ENCODE data around the gene ZNF335. TPM values are rescaled to one million over a fixed set of nuclear protein-coding genes. Genes with fewer than 3 reads are reported as not detected.

ZNF335 gene
- total and polyA plus RNA-seq, 2 of the 13 experiments (the other 11 are each of a cell fraction or from before 2014, with no cell fraction given), result 9.7 to 13.7 TPM

DNA sequence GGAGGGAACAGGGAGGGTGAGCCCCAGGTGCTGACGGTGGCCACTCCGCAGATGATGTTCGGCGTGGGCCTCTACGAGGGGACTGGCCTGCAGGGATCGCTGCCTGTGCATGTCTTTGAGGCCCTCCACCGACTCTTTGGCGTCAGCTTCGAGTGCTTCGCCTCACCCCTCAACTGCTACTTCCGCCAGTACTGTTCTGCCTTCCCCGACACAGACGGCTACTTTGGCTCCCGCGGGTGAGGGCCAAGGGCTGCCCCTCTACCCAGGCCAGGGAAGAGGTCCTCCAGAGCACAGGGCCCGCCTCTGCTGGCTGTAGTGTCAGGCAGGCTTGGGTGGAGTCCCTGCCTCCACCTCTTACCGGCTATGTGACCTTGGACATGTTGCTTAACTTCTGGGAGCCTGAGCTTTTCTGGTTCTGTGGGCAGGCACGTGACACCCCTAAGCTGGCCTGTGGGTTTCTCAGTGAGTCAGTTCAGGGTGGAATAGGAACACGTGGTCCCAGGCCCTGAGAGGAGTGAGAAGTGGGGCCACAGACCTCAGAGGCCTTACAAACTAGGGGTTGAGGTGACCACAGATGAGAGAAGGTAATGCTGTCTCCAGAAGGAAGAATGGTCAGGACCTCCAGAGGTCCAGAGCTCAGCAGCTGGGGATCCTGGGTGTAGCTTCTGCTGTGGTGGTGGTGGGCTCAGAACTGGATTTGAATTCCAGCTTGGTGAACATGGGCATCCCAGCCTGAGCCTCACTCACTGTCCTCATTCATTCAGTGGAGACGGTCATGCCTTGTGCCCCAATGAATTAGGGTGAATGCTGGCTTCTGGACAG, 25.6 kb downstream of the ZNF335 start (continued):
- TF ChIP-seq MIER2 (CRISPR knock-in tag; IDR thresholded peaks at IDR 0.05), result peak; percentile 79
- peak; percentile 50 for TF ChIP-seq XRCC5 (optimal IDR thresholded peaks at IDR 0.05; ENCODE audit: low read length)
- TF ChIP-seq ZNF737 (CRISPR knock-in tag; IDR thresholded peaks at IDR 0.05; ENCODE audit: borderline replicate concordance), result peak; percentile 87; the same call in 1 of the 2 replicates
- TF ChIP-seq, protein P1, sequence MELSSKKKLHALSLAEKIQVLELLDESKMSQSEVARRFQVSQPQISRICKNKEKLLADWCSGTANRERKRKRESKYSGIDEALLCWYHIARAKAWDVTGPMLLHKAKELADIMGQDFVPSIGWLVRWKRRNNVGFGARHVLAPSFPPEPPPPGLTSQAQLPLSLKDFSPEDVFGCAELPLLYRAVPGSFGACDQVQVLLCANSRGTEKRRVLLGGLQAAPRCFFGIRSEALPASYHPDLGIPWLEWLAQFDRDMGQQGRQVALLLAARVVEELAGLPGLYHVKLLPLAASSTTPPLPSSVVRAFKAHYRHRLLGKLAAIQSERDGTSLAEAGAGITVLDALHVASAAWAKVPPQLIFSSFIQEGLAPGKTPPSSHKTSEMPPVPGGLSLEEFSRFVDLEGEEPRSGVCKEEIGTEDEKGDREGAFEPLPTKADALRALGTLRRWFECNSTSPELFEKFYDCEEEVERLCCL (CRISPR knock-in tag; IDR thresholded peaks at IDR 0.05; ENCODE audit: borderline replicate concordance), result no peak
- peak; percentile 58; the same call in 1 of the 2 replicates for TF ChIP-seq CHD4 (IDR thresholded peaks at IDR 0.05; ENCODE audit: borderline replicate concordance, low read length)
- peak; percentile 85 for TF ChIP-seq THAP11 (CRISPR knock-in tag; IDR thresholded peaks at IDR 0.05)
- TF ChIP-seq, protein P2, sequence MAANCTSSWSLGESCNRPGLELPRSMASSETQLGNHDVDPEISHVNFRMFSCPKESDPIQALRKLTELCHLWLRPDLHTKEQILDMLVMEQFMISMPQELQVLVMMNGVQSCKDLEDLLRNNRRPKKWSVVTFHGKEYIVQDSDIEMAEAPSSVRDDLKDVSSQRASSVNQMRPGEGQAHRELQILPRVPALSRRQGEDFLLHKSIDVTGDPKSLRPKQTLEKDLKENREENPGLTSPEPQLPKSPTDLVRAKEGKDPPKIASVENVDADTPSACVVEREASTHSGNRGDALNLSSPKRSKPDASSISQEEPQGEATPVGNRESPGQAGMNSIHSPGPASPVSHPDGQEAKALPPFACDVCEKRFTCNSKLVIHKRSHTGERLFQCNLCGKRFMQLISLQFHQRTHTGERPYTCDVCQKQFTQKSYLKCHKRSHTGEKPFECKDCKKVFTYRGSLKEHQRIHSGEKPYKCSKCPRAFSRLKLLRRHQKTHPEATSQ (CRISPR knock-in tag; IDR thresholded peaks at IDR 0.05; ENCODE audit: borderline replicate concordance), result peak; percentile 69
- no peak for TF ChIP-seq ZNF775 (CRISPR knock-in tag; IDR thresholded peaks at IDR 0.05; ENCODE audit: borderline replicate concordance)
- peak; percentile 93 for TF ChIP-seq SMAD3 (CRISPR knock-in tag; IDR thresholded peaks at IDR 0.05)
- TF ChIP-seq, protein P3, sequence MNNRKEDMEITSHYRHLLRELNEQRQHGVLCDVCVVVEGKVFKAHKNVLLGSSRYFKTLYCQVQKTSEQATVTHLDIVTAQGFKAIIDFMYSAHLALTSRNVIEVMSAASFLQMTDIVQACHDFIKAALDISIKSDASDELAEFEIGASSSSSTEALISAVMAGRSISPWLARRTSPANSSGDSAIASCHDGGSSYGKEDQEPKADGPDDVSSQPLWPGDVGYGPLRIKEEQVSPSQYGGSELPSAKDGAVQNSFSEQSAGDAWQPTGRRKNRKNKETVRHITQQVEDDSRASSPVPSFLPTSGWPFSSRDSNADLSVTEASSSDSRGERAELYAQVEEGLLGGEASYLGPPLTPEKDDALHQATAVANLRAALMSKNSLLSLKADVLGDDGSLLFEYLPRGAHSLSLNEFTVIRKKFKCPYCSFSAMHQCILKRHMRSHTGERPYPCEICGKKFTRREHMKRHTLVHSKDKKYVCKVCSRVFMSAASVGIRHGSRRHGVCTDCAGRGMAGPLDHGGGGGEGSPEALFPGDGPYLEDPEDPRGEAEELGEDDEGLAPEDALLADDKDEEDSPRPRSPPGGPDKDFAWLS (CRISPR knock-in tag; IDR thresholded peaks at IDR 0.05; ENCODE audit: borderline replicate concordance), result peak; percentile 93; the same call in 1 of the 2 replicates
- TF ChIP-seq, protein P4, sequence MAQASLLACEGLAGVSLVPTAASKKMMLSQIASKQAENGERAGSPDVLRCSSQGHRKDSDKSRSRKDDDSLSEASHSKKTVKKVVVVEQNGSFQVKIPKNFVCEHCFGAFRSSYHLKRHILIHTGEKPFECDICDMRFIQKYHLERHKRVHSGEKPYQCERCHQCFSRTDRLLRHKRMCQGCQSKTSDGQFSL (CRISPR knock-in tag; IDR thresholded peaks at IDR 0.05), result peak; percentile 51; the same call in 1 of the 2 replicates
- peak; percentile 58 for TF ChIP-seq AGO1 (IDR thresholded peaks at IDR 0.05; ENCODE audit: low read depth, low read length, poor library complexity, severe bottlenecking)
- no peak for TF ChIP-seq SMYD3 (CRISPR knock-in tag; IDR thresholded peaks at IDR 0.05)

Measured in HepG2 (cell line).